GM12875 (cell line): ENCODE measurements around the gene DYRK1A.

Experiments used
- H3K4me3 ChIP-seq: one replicate; pipeline ENCODE4 v1.5.1; 2011; ENCODE audit warnings: low read depth, low read length, control low read depth
- TF ChIP-seq, protein P1 (sequence below): IDR thresholded peaks from 2 replicates; pipeline ENCODE4 v1.5.1; 2011; ENCODE audit warnings: low read depth, mild to moderate bottlenecking, control low read depth, inconsistent platforms, low read length, moderate library complexity, borderline replicate concordance; ENCODE audit not compliant: insufficient read depth

Gene DYRK1A

DNA sequence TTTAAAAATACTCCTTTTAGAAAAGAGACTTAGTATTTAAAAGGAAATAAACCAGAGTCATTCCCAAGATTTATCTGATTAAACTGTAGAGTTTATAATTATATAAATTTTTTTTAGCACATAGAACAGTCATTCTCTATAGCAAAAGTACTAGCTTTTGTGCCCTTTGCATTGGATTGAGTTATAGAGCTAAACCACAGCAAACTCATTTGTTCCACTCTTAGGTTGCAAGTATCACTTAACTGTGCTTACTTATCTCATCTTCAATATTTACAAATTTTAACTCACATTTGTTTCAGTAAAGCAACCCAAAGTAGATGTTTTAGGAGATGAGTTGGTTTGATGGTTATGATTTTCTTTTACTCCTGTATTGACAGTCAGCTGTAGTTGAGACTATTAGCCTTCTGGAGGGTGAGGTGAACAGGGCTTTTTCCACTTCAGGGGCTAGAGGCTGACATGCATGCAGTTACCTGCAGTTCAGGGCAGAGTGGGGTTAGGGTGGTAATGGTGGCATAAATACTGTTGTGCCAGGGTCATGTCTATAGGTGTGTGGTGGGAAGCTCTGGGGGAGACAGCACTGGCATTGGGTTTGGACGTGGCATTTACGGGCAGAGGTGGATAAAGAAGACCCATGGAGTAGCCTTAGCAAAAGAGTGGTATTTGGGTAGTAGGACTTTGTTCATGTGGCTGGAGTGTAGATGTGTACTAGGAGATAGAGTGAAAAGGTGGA, 42.1 kb downstream of the DYRK1A start:
- no peak overlapping the region for H3K4me3 ChIP-seq
- TF ChIP-seq, protein P1, sequence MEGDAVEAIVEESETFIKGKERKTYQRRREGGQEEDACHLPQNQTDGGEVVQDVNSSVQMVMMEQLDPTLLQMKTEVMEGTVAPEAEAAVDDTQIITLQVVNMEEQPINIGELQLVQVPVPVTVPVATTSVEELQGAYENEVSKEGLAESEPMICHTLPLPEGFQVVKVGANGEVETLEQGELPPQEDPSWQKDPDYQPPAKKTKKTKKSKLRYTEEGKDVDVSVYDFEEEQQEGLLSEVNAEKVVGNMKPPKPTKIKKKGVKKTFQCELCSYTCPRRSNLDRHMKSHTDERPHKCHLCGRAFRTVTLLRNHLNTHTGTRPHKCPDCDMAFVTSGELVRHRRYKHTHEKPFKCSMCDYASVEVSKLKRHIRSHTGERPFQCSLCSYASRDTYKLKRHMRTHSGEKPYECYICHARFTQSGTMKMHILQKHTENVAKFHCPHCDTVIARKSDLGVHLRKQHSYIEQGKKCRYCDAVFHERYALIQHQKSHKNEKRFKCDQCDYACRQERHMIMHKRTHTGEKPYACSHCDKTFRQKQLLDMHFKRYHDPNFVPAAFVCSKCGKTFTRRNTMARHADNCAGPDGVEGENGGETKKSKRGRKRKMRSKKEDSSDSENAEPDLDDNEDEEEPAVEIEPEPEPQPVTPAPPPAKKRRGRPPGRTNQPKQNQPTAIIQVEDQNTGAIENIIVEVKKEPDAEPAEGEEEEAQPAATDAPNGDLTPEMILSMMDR, result no peak

DNA sequence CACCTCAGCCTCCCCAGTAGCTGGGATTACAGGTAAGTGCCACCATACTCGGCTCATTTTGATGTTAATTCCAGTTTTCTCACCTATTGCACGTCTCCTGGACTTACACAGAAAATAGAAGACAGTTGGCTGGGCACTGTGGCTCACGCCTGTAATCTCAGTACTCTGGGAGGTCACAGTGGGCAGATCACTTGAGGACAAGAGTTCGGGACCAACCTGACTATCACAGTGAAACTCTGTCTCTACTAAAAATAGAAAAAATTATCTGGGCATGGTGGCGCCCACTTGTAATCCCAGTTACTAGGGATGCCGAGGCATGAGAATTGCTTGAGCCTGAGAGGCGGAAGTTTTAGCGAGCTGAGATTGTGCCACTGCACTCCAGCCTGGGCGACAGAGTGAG, 44.1 kb downstream of the DYRK1A start:
- H3K4me3 ChIP-seq, result no peak overlapping the region
- TF ChIP-seq, protein P1, result no peak

DNA sequence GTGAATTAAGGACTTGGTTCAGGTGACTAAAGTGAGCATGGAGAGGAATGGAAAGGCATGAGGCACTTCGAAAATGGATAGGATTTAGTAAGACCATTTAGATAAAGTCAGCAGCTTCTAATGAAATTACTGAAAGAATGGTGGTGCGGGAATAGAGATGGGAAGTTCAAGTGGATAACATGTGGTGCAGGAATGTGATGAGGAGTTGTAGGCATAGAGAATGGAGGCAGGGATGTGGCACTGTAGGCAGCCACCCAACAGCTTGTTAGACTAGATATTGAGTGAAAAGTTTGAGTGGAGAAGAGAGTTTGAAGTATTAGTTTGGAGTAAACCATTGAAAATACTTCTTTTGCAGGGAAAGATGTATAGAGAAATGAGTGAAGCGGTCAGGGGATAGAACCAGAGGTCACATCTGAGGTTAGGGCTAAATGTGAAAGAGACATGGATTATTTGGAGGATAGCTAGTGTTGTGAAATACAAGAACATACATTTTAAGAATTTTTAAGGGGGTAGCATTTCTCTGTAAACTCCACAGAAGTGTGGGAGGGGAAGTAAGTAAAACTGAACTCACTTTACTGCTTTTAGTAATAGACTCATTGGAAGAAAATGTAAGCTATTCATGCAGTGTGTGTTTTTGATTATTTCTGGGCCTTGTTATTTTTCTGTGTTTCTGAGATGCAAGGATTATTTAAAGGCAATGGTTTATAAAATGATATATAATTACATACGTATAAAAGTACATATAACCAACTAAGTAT, 46.2 kb downstream of the DYRK1A start:
- TF ChIP-seq, protein P1, result no peak
- H3K4me3 ChIP-seq, result no peak overlapping the region

DNA sequence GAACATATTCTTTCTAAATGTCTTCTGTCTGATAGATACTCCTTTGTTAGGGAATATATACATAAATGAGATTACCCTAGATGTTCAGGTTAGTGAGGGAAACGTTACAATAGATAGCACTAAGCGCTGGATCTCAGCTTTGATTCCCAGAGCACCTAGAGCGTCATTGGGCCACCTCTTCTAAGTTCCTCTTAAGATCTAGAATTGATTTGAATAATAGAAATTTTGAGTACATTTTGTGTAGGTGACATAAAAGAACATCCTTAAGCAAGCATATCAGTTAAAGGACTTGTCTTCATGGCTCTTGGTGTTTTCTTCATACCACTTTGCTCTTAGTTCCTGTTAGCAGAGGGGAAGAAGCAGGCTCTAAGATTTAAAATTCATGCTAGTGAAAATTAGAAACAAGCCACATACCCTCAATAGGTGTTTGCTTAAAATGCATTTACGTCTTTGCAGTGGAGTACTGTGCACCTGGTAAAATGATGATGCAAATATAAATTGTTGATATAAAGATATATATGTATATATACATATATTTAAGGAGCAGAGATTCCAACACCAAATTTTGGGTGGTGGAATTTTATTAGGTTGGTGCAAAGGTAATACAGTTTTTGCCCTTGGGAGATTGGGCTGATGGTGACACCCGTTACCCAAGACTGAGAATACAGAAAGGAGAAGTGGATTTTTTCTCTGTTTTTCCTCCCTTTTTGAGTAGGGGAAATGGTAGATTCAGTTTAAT, 47.1 kb downstream of the DYRK1A start:
- TF ChIP-seq, protein P1, result no peak
- no peak overlapping the region for H3K4me3 ChIP-seq

DNA sequence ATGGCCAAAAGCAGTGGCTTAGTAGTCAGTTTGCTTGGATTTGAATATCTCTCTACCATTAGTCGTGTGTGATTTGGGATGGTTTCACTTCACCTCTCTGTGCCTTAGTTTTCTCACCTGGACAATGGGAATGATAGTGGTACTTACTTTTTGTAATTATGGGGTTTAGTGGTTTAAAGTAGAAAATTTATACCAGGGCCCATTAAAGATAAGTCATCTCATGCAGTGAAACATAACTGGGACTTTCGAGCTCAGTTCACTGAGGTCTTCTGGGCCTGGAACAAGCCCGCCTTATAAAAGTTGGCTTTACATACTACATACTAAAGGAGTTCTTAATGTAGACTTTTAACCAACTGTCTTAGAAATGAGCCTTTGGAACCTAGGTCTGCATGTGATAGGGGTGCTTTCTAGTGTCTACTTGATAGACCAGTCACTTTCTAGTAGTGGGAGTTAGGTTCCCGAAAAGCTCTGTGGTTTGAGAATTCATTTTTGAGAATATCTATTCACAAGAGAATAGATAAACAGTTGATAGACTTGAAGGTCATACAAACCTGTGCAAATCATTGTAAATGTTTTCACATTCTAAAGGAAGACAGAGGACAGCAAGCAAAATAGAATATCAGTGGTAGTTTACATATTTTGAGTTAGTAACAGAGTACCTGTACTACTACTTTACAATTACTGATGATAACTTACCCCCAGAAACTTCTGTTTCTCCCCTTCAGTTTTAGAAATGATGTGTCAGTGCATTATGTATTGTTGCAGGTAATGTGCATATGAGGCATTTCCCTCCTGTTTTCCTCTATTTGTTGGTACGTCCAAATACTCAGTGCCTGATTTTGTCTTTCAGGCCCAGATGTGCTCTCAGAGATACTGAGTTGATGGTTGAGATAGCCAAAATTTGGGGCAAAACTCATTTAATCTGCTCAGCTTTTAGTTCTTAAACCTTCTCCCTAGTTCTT, 48.0 kb downstream of the DYRK1A start:
- no peak overlapping the region for H3K4me3 ChIP-seq
- TF ChIP-seq, protein P1, result no peak

DNA sequence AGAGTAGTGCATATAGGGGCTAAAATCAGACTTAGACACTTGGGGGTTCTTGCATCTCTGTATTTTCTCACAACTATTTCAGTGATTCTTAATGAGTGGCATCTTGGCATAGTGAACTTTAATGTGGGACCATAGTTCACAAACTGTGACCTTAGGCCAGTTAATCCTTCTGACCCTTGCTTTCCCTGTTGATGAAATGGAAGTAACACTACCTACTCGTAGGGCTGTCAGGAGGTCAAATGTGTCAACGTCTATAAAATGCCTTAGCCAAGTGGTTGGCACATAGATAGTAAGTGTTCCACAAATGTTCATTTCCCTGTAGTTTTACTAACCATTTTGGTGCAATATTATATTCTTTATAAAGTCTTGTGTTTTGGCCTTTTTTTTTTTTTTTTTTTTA, 49.4 kb downstream of the DYRK1A start:
- TF ChIP-seq, protein P1, result no peak
- no peak overlapping the region for H3K4me3 ChIP-seq
